HG03439 (cell line): ENCODE results near the gene USP54.

ENCODE experiments used
- ATAC-seq: cut with Tn5 transposase; IDR thresholded peaks from one replicate; pipeline ENCODE4 v1.9.1; 2021; ENCODE audit warnings: mild to moderate bottlenecking, moderate library complexity; ENCODE audit not compliant: unreplicated experiment

USP54 gene

GRCh38 chr10:73478636-73479035 lies 112.5 kb downstream of the USP54 start:
- no peak for ATAC-seq

- no peak for ATAC-seq
These were observed 119.9 kb downstream of the USP54 start for GRCh38 chr10:73471226-73471625.

GRCh38 chr10:73469579-73469978 lies 121.6 kb downstream of the USP54 start:
- no peak for ATAC-seq

- no peak for ATAC-seq
These were observed 123.9 kb downstream of the USP54 start for GRCh38 chr10:73467206-73467605.

- no peak for ATAC-seq
These were observed 125.0 kb downstream of the USP54 start for GRCh38 chr10:73465978-73466726.

GRCh38 chr10:73460897-73461296 lies 130.2 kb downstream of the USP54 start:
- no peak for ATAC-seq

GRCh38 chr10:73459683-73460314 lies 131.3 kb downstream of the USP54 start:
- no peak for ATAC-seq

GRCh38 chr10:73456187-73456890 lies 134.8 kb downstream of the USP54 start:
- ATAC-seq: no peak

GRCh38 chr10:73449113-73449512 lies 142.0 kb downstream of the USP54 start:
- no peak for ATAC-seq

- no peak for ATAC-seq
These were observed 142.8 kb downstream of the USP54 start for GRCh38 chr10:73448384-73448783.
